UCSD-AML1 (cell line): ENCODE results near the gene CARS2.
A peak's percentile ranks its signal among the peaks of the same experiment; 100 is the strongest.
"Not testable (repeated sequence)": the region's sequence is repeated elsewhere in the genome, so short reads cannot be mapped to it uniquely, and the experiment has no call there.

ENCODE experiments used
- DNase-seq: peaks from one replicate; lab custom pipeline; 2025; ENCODE audit not compliant: unreplicated experiment; lab: John Stamatoyannopoulos, UW

The CARS2 gene

GRCh38 chr13:110705826-110706569 lies at the start of gene CARS2:
TSS of gene CARS2 (minus strand) at chr13:110706116. CDS start at chr13:110706093, 23 bp downstream.
- peak; percentile 98 for DNase-seq

GRCh38 chr13:110748271-110748670 lies 42.4 kb upstream of the CARS2 start:
- no peak for DNase-seq

GRCh38 chr13:110746438-110746837 lies 40.5 kb upstream of the CARS2 start:
- DNase-seq: no peak

GRCh38 chr13:110743687-110744086 lies 37.8 kb upstream of the CARS2 start:
- DNase-seq: no peak

GRCh38 chr13:110737555-110737954 lies 31.6 kb upstream of the CARS2 start:
- no peak for DNase-seq

- no peak for DNase-seq
Measured at GRCh38 chr13:110734561-110734960, 28.6 kb upstream of the CARS2 start.

- DNase-seq: no peak
Measured at GRCh38 chr13:110731072-110731471, 25.2 kb upstream of the CARS2 start.

GRCh38 chr13:110726726-110727125 lies 20.8 kb upstream of the CARS2 start:
- DNase-seq: no peak

GRCh38 chr13:110726153-110726552 lies 20.2 kb upstream of the CARS2 start:
- not testable (repeated sequence) for DNase-seq

- DNase-seq: no peak
Measured at GRCh38 chr13:110723598-110723997, 17.7 kb upstream of the CARS2 start.

GRCh38 chr13:110722971-110723370 lies 17.1 kb upstream of the CARS2 start:
- no peak for DNase-seq

GRCh38 chr13:110719036-110719710 lies 13.3 kb upstream of the CARS2 start:
- DNase-seq: no peak

- DNase-seq: no peak
Measured at GRCh38 chr13:110716247-110716515, 10.3 kb upstream of the CARS2 start.

- peak; percentile 98 for DNase-seq
Measured at GRCh38 chr13:110715395-110716246, 9.7 kb upstream of the CARS2 start.

- peak; percentile 77 for DNase-seq
Measured at GRCh38 chr13:110714797-110715394, 9.0 kb upstream of the CARS2 start.

- peak; percentile 63 for DNase-seq
Measured at GRCh38 chr13:110713981-110714796, 8.3 kb upstream of the CARS2 start.

- DNase-seq: no peak
Measured at GRCh38 chr13:110713642-110713952, 7.7 kb upstream of the CARS2 start, which contains the start of gene ING1. TSS of gene ING1 (plus strand) at chr13:110713700. CDS start at chr13:110714150, 450 bp downstream.

GRCh38 chr13:110712849-110713641 lies 7.1 kb upstream of the CARS2 start:
- peak; percentile 100 for DNase-seq

GRCh38 chr13:110712081-110712848 lies 6.3 kb upstream of the CARS2 start:
- DNase-seq: peak; percentile 90
